HPDE6-E6E7 (cell line): ENCODE results near the gene EPYC.
"Not testable (repeated sequence)": the region's sequence is repeated elsewhere in the genome, so short reads cannot be mapped to it uniquely, and the experiment has no call there.

ENCODE experiments used
- DNase-seq: peaks from one replicate; pipeline ENCODE4 v3.0.0; 2011; ENCODE audit warnings: missing footprints; ENCODE audit errors: extremely low spot score

EPYC gene

DNA sequence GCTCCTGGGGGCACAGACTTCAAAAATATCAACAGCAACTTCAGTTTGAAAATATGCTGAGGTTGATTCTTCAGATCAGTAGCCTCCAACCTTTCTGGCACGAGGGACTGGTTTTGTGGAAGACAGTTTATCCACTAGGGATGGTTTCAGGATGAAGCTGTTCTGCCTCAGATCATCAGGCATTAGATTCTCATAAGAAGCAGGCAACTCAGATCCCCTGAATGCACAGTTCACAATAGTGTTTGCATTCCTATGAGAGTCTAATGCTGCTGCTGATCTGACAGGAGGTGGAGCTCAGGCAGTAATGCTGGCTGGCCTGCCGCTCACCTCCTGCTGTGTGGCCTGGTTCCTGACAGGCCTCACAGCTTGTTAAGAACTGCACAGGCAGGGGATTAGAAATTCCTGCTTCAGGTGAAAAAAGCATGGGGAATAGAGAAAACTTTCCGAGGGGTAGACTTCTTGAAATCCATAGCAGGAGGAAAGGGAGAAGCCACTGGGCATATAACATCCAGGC is 12.8 kb downstream of the EPYC start:
- no peak for DNase-seq

DNA sequence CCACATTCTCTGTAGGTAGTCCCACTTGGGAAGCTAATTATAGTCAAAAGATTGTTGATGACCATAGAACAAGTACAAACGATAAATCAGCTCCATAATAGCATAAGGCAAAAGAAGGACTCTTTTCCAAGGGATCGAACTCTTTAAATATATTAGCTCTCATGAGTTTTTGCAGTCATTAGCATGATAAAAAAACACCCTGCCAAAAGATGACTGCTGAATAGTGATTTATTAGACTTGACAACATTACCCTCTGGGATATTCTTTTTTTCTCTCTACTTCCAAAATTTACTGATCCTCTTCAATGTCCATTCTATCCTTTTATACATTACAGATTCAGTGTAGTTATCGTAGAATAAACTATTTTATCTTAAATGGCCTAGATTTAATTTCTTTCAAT is 14.2 kb downstream of the EPYC start:
- no peak for DNase-seq

DNA sequence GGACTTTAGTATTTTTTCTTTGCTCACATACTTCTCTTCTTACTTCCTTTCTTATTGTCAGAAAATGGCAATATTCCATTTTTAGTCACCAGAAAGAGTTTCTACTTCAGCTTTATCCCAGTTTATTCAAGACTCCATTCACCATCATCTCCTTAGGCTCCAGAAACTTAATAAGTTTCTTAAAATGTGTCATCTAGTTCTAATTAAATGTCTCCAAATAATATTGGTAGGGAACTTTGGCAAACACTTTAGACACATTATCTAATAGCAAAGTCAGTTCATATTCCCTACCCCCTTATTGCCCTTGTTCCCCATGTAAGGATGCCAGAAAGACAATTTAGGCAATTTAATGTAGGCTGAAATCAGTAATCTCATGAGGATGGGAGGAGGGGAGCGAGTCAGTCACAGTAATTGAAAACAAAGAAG is 15.1 kb downstream of the EPYC start:
- DNase-seq = no peak

DNA sequence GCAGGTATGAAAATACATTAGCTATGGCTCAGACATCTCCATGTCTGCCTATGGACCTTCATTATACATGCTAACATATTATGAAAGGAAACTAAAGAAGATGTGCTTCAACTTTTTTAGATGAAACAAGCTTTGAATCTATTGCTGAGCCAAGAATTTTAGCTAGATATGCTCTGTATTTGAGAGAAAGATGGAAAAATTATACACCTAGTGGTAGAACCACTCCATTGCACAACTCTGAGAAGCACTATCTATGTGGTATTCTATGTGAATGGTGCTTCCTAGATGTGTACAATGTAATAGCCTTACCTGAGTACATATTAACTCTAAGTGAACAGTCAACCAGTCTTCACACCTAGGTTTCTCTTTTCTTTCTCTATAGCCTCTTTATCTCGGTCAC is 17.3 kb downstream of the EPYC start:
- DNase-seq = no peak

DNA sequence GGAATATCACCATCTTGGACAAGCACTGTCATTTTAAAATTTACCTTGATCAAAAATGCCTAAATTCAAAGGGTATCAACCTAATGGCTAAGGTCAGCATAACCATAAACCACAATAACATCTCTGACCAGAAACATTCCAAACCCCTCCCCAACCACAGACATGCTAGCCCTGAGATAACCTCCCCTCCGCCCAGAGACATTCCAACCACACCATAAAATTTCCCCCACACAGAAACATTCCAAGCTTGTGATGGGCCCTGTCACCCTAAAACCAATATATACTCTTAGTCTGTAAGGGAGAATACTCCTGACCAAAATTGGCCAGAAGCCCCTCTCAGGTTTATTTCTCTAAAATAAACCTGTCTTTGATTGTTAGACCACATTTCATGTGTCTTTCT is 17.7 kb downstream of the EPYC start:
- DNase-seq = no peak

DNA sequence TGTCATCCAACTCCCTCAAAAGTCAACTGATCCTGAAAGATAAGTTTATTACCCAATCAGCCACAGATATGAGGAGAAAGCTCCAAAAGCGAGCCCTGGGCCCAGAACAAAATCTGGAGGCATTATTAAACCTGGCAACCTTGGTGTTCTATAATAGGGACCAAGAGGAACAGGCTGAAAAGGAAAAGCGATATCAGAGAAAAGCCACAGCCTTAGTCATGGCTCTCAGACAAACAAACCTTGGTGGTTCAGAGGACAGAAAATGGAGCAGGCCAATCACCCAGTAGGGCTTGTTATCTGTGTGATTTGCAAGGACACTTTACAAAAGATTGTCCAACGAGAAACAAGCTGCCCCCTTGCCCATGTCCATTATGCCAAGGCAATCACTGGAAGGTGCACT is 19.4 kb downstream of the EPYC start:
- not testable (repeated sequence) for DNase-seq

DNA sequence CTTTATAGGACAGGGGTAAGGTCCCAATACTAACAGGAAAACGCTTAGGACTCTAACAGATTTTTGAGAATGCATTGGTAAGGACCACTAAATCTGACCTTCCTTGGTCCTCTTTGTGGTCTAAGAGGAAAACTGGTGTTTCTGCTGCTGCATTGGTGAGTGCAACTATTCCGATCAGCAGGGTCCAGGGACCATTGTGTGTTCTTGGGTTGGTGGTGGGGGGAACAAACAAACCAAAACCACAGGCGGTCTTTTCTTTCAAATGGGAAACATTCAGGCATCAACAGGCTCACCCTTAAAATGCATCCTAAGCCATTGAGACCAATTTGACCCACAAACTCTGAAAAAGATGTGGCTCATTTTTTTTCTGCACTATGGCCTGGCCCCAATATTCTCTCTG is 20.7 kb downstream of the EPYC start:
- DNase-seq = no peak

DNA sequence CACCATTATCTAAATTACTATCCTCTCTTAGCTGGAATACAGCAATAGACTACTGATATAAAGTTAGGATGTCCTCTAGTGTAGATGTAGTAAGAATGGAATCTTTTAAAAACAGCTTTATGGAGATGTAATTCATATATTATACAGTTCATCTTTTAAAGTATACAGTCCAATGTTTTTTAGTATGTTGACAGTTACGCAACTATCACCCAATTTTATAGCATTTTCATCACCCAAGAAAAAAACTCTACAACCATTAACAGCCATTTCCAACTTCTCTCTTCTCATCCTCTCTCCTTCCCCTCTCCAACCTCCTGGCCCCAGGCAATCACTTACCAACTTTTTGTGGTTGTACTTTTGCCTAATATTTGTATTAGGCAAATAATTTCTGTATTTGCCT is 22.6 kb downstream of the EPYC start:
- no peak for DNase-seq

DNA sequence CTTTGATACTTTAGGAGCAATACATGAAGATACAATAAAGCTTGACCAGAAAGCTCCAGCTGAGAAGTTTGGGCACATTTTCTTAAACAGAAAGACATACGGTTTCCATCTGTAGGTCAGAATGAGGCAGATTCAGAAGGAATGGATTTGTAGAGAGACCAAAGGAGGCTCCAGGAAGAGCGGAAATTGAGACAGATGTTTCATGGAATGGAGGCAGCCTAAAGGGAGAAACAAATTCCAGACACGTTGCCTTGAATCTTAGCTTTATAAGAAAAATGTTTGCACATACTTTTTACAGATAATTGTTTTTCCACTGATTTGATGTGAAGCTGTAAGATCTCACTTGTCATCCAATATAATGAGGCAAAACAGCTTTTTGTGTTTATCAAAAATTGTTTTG is 24.8 kb downstream of the EPYC start:
- DNase-seq = no peak

DNA sequence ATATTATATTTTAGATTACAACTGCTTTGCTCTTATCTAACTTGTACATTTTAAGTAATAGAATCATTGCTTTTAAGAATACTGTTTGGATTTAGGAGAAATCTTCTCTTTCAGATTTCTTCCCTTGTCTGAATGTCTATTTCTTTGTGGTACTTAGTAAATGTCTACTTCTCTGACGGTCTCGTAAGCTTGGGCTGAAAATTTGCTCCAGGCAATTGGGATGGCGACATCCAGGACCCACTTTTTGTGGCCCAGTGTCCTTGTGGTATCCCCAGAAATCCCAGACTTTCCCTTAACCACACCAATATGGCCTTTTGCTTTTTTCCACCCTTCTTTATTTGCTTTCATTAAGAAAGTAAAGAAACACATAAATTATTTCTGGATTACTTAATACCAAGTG is 25.8 kb downstream of the EPYC start:
- no peak for DNase-seq

DNA sequence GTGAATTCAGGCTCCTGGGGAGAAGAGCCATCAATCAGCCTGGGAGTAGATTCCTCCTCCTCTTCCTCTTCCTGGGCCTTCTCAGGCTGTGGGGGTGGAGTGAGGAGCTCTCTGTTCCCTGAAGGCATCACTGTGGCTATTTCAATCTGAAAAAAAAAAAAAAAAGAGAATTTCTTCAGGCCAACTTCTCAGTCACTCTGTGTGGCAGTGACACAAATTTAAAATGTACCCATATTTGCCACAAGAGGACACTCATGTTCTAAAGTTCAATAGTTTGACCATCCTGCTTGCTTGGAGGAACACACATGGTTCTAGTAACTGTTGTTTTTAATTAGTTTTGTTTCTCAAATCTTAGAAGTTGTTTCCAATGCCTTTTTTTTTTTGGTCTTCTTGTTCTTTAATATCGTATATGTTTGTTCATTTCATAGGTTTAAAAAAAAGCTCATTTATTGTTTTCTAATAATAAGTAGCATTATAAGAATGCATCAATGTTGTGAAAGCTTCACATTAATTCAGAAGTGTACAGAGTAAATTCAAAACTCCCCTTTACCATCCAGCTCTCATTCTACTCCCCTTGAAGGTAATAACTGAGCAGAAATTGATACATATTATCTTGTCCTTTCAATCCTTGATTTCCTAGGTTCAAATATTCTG is 26.5 kb downstream of the EPYC start:
- peak; percentile 34 for DNase-seq

DNA sequence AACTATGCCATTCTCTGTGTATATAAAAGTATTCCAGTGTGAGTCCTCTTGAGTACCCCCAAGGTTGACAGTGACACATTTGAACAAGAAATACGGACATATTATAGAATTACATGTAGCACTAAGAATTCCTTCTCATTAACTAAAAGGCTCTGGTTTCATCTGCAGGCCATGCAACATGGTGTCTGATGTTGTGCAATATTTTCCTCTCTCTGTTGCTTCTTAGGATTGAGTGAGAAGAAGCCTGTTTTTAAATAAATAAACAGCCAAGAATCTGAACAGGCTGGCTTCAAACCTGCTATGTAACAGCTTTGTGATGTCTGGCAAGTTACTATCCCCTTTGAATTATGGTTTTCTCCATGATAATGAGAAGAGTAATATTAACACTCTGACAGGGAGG is 27.5 kb downstream of the EPYC start:
- no peak for DNase-seq

DNA sequence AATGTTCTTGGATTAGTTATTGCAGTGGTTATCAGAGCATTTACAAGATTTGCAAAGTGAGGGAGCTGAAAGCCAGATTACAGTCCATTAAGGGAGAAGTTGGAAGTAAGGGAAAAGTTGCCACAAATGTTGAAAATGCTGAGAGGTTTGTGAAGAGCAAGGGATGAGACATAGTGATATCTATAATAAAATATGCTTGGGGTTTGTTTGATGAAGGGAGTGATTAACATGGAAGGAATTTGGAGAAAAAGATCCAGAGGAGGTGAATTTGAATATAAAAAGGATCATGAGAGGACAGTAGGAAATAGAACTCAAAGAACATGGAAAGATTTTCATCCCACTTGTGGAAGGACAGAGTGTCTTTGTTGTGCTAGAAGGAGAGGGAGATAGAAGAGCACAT is 30.5 kb downstream of the EPYC start:
- DNase-seq = no peak

DNA sequence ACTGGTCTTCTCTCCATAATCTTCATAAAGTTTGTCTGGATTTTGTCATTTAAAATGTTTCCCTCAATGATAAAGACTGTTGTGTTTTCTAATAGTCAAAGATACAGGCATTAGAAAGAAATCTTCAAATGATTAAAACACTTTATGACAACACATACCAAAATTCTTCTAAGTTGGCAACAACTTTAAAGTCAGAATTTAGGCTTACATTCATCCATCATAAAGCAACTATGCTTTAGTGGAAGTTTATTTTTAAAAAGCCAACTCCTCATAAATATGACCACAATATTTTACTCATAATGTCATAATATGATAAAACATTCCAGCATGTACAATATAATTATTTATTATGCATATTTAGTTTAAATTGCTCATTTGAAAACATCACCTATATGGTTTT is 32.5 kb downstream of the EPYC start:
- DNase-seq = no peak

DNA sequence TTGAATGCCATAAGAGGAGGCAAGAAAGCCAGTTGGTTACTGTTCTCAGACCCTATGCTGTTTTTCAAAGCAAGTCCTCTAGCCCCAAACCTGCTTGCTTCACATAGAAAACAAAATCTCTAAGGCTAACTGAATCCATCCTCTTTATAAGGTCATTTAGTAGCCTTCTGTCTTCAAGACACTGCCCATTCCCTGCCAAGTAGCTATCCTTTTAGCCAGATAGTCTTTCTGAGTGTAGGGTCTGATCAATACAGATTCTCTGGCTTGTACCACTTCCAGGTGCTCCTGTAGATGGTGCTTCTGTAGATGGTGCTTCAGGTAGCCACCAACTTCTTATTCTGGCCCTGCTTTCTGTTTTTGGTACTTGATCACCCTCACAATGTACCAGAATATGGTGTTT is 33.9 kb downstream of the EPYC start:
- DNase-seq = no peak

DNA sequence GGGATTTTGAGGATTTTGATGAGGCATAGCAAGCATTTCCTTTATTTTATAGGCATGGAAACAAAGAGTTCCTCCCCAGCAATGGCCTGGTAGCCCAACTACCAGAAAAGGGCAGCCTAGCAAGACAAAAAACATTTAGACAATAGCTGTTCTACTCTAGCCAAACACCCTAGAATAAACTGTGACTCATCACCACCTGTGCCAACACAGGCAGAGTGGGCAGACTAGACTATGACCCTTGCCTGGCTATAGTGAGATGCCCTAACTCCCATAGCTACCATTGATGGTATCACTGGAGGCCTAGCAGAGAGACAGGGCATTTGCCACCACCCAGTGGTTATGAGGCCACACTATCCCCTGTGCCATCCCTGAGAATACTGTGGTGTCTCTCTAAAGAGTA is 34.3 kb downstream of the EPYC start:
- DNase-seq = no peak

DNA sequence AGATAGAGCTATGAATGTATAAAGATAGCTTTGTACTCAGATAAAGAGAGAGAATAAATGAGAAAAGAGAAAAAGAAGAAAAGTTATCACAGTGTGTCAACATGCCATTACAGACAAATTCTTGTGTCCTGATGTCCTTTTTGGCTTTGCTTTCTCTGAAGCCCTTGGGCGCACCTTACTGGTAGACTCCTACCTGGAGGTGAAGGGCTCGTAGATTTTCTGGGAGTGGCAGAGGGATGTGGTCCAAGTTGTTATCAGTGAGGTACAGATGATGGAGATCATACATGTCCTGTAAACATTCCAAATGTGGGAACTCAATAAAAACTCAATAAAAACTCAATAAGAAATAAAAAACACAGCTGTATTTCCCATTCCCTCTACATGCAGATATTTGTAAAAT is 34.9 kb downstream of the EPYC start:
- DNase-seq = no peak

DNA sequence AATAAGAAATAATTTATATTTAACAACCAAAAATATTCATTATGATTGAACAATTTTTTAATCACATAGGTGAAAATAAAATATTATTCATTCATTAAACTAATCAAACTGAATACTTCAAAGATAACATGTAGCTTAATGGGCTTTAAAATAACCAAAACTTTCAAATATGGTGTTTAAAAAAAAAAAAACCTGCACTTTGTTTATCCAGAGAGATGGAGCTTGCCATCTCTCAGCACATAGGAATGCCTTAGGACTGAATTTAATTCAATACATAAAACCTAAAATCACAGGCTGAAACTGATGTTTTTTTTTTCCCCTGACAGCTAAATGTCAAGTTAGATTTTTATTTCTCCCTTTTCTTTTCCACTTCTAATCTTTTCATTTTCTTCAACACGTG is 35.4 kb downstream of the EPYC start:
- no peak for DNase-seq

DNA sequence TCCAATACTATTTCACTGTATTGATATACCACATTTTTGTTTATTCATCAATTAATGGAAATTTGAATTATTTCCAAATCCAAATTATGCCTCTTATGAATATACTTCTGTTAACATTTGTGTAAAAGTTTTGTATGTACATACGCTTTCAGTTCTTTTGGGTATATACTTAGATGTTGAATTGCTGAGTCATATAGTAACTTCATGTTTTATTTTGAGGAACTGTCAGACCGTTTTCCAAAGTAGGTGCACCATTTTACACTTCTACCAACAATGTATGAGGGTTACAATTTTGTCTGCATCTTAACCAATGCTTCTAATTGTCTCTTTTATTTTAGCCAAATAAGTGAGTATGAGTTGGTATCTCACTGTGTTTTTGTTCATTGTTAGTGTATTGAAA is 39.6 kb downstream of the EPYC start:
- DNase-seq = no peak

DNA sequence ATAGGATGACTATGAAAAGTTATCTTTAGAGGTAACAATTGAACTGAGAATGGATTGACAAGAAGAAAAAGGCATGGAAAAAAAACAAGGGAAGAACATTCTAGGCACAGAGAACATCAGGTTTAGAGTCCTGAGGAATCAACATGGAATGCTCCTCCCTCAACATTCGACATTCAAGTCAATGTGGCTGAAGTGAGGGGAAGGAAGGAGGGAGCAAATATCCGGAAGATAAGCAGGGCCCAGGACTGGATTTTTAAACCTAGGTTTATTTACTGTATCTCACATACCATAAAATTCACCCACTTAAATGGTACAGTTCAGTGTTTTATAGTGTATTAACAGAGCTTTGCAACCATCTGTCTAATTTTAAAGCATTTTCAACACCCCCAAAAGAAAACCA is 40.2 kb downstream of the EPYC start:
- DNase-seq = no peak

DNA sequence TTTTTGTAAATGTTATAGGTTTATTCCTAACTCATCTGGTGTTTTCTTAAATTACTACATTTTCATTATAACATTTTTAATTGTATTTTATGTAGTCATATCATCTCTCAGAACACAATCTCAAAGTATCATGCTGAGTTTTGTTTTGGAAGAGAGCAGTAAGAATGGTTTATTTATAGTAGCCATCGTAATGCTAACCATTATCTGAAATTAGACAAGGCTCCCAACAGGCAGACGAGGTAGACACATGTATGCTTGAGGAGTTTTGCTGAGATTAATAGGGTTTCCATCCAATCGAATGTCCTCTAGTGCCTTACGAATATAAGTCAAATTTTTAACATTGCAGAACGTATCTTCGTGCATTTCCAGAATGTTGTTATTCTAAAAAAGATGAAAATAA is 40.8 kb downstream of the EPYC start:
- DNase-seq = no peak

DNA sequence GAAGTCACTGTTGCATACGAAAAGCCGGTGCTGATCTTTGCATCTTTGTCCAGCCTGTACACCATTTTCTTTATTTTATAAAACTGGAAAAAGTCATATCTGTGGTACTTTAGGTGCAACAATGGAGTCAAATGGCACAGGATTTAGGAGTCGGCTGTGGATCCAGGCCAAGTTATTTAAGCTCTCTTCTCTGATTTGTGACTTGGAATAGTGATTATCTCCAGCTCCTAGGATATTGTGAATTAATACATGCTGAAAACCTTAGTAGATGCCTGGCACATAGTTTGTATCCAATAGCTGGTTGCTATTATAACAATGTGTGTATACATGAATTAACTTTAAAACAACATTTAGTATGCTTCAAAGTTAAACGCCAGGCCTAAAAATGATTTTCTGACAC is 43.6 kb downstream of the EPYC start:
- no peak for DNase-seq

DNA sequence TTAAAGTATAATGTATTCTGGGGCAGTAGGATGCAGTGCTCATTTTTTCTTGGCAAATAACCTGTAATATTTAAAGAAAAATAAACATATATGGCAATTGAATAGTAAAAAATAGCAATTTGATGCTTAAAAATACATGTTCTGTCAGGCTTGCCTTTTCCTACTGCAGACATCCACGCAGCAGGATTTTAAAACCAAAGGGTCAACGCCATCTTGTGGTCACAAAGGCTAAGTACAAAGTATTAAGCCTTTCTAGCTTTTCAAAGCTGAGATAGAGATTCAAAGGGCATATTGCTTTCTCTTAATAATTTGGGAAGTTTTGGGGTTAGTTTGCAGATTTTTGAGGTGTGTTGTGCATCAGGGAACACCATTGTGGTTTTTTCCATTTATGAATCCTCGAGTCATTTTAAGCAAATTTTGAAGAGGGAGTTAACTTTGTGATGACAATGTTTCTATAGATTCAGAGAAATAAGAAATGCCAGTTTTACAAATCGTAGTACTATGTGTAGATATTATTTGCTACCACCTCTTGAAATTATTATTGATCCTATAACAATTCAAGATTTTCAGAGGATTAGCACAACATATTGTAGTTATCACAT is 45.1 kb downstream of the EPYC start:
- no peak for DNase-seq

DNA sequence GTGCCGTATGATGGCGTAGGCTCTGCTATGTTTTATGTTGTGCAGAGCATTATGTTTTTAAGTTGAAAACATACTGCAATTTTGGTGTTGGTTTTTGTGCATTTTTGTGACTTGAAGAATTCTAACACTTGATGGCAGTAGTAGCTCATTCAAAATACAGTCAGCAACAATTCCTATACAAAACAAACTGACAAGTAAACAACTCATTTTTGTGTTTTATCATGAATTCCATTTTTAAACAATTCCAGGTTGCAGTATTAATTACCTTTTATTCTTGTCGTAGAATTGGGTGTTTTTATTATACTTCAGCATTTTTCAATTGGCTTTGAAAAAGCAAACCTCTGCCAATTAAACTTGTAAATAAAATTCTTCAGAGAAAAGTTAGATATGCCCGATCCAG is 45.7 kb downstream of the EPYC start:
- no peak for DNase-seq
